Neural progenitor cell (in vitro differentiated cells): ENCODE data around the gene SLC34A1. TPM values are rescaled to one million over a fixed set of nuclear protein-coding genes. Genes with fewer than 3 reads are reported as not detected.

Source experiments
- DNase-seq: peaks from one replicate; pipeline ENCODE4 v3.0.0-alpha.2; 2016; ENCODE audit warnings: low spot score
- H2AFZ ChIP-seq: fragments of 200-600 bp; sonication (generic); replicated peaks from 2 replicates; pipeline ENCODE4 v1.6.1; 2016; ENCODE audit warnings: antibody characterized with exemption
- H3F3A ChIP-seq: fragments of 200-600 bp; sonication (generic); 2 replicates; pipeline ENCODE4 v1.6.1; 2016; ENCODE audit warnings: antibody characterized with exemption, low read depth
- H3K27ac ChIP-seq: fragments of 200-600 bp; sonication (generic); 2 replicates; pipeline ENCODE4 v1.5.1; 2016; ENCODE audit warnings: mild to moderate bottlenecking
- H3K27me3 ChIP-seq: fragments of 200-600 bp; sonication (generic); 2 replicates; pipeline ENCODE4 v1.6.1; 2016; ENCODE audit warnings: mild to moderate bottlenecking, moderate library complexity
- H3K36me3 ChIP-seq: fragments of 200-600 bp; sonication (generic); 2 replicates; pipeline ENCODE4 v1.5.1; 2016
- H3K4me1 ChIP-seq: fragments of 200-600 bp; sonication (generic); 2 replicates; pipeline ENCODE4 v1.6.1; 2016; ENCODE audit warnings: mixed run types
- H3K4me2 ChIP-seq: fragments of 200-600 bp; sonication (generic); 2 replicates; pipeline ENCODE4 v1.6.1; 2016
- H3K4me3 ChIP-seq: fragments of 200-600 bp; sonication (generic); 2 replicates; pipeline ENCODE4 v1.5.1; 2016
- H3K79me2 ChIP-seq: fragments of 200-600 bp; sonication (generic); 2 replicates; pipeline ENCODE4 v1.6.1; 2016; ENCODE audit warnings: low read depth
- H3K9ac ChIP-seq: fragments of 200-600 bp; sonication (generic); 2 replicates; pipeline ENCODE4 v1.6.1; 2016
- H3K9me3 ChIP-seq: fragments of 200-600 bp; sonication (generic); 2 replicates; pipeline ENCODE4 v1.5.1; 2016; ENCODE audit warnings: low read depth
- H4K20me1 ChIP-seq: fragments of 200-600 bp; sonication (generic); 2 replicates; pipeline ENCODE4 v1.6.1; 2016; ENCODE audit warnings: low read depth
- H3K27ac Mint-ChIP-seq: 3 replicates; pipeline ENCODE4 v1.8.0; 2021; ENCODE audit warnings: mixed read lengths
- H3K27me3 Mint-ChIP-seq: 2 replicates; pipeline ENCODE4 v1.8.0; 2022; ENCODE audit warnings: low read depth, mild to moderate bottlenecking, inconsistent platforms, moderate library complexity, mixed read lengths; ENCODE audit not compliant: insufficient read depth
- H3K36me3 Mint-ChIP-seq: 3 replicates; pipeline ENCODE4 v1.8.0; 2021; ENCODE audit warnings: mixed read lengths
- H3K4me1 Mint-ChIP-seq: 3 replicates; pipeline ENCODE4 v1.8.0; 2021; ENCODE audit warnings: mixed read lengths
- H3K4me3 Mint-ChIP-seq: 3 replicates; pipeline ENCODE4 v1.8.0; 2021; ENCODE audit warnings: mild to moderate bottlenecking, moderate library complexity, mixed read lengths
- H3K9me3 Mint-ChIP-seq: 3 replicates; pipeline ENCODE4 v1.8.0; 2020; ENCODE audit warnings: mixed read lengths
- EZH2 ChIP-seq: fragments of 200-600 bp; sonication (generic); IDR thresholded peaks from 2 replicates; pipeline ENCODE4 v1.6.1; 2017; ENCODE audit warnings: antibody characterized with exemption, mild to moderate bottlenecking, moderate library complexity
- EZH2phosphoT487 ChIP-seq: fragments of 200-600 bp; sonication (generic); IDR thresholded peaks from 2 replicates; pipeline ENCODE4 v1.6.1; 2017; ENCODE audit warnings: antibody characterized with exemption
- total RNA-seq: library from RNA; depleted of rRNA; stranded (reverse); fragments of >200 nt; gene quantifications from 2 replicates; pipeline ENCODE4 v1.2.3, GENCODE V29; 2015; ENCODE audit warnings: low replicate concordance
- TF ChIP-seq, protein P1 (sequence below): fragments of 200-600 bp; sonication (generic); IDR thresholded peaks from 2 replicates; pipeline ENCODE4 v1.5.1; 2017; ENCODE audit warnings: antibody characterized with exemption, mild to moderate bottlenecking

SLC34A1 gene
- total RNA-seq, 1 donor from 2014 or later: not detected

DNA sequence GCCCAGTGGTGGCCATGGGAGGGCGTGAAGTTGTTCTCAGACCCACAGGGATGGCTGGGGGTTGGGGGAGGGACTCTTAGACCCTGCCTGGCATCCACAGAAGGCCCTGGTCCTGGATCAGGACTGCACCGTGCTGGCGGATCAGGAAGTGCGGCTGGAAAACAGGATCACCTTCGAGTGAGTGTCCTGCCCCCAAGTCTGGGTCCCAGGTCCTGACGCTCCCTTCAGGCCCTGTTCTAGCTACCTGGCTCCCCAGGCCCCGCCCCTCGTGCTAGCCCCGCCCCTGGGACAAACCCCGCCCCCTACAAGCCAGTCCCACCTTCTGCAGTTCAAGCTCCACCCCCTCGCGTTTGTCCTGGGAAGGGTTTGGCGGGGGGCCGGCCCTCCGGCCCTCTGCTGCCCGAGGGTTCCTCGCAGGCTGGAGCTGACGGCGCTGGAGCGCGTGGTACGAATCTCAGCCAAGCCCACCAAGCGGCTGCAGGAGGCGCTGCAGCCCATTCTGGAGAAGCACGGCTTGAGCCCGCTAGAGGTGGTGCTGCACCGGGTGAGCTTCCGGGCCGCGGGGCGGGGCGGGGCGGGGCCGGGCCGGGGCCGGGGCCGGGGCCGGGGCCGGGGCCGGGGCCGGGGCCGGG lies 13.6 kb upstream of the SLC34A1 start:
- H3K36me3 ChIP-seq: no peaks in the 10 kb centered on the region
- H3K4me2 ChIP-seq: peak overlapping the region; percentile 92
- H3K9me3 ChIP-seq: no peaks in the 10 kb centered on the region
- H3K27ac ChIP-seq: no peak overlapping the region
- H3F3A ChIP-seq: peaks cover 55% of the 10 kb centered on the region
- H3K4me3 ChIP-seq: peak overlapping the region; percentile 70
- H3K4me1 ChIP-seq: peaks cover 17% of the 10 kb centered on the region
- H2AFZ ChIP-seq: no peak overlapping the region
- H3K4me1 Mint-ChIP-seq: peaks cover 31% of the 10 kb centered on the region
- H3K79me2 ChIP-seq: no peaks in the 10 kb centered on the region
- no peak overlapping the region for H3K27ac Mint-ChIP-seq
- no peak overlapping the region for H3K9ac ChIP-seq
- no peaks in the 10 kb centered on the region for H3K9me3 Mint-ChIP-seq
- peak overlapping the region; percentile 72 for H3K4me3 Mint-ChIP-seq
- H3K27me3 ChIP-seq: peaks cover 17% of the 10 kb centered on the region
- H3K36me3 Mint-ChIP-seq: peaks cover 2% of the 10 kb centered on the region
- peaks cover 14% of the 10 kb centered on the region for H3K27me3 Mint-ChIP-seq
- DNase-seq: peak; percentile 99
- no peaks in the 10 kb centered on the region for H4K20me1 ChIP-seq
- TF ChIP-seq, protein P1, sequence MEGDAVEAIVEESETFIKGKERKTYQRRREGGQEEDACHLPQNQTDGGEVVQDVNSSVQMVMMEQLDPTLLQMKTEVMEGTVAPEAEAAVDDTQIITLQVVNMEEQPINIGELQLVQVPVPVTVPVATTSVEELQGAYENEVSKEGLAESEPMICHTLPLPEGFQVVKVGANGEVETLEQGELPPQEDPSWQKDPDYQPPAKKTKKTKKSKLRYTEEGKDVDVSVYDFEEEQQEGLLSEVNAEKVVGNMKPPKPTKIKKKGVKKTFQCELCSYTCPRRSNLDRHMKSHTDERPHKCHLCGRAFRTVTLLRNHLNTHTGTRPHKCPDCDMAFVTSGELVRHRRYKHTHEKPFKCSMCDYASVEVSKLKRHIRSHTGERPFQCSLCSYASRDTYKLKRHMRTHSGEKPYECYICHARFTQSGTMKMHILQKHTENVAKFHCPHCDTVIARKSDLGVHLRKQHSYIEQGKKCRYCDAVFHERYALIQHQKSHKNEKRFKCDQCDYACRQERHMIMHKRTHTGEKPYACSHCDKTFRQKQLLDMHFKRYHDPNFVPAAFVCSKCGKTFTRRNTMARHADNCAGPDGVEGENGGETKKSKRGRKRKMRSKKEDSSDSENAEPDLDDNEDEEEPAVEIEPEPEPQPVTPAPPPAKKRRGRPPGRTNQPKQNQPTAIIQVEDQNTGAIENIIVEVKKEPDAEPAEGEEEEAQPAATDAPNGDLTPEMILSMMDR: peak; percentile 64
- no peak for TF ChIP-seq EZH2phosphoT487

- peaks cover 2% of the 10 kb centered on the region for H3K36me3 Mint-ChIP-seq
- peaks cover 15% of the 10 kb centered on the region for H3K27me3 Mint-ChIP-seq
- TF ChIP-seq EZH2phosphoT487 (no peak), EZH2 (no peak)
- TF ChIP-seq, protein P1: no peak
- peak overlapping the region; percentile 70 for H3K4me3 ChIP-seq
- no peaks in the 10 kb centered on the region for H4K20me1 ChIP-seq
- no peaks in the 10 kb centered on the region for H3K9me3 ChIP-seq
- no peak for DNase-seq
- H3K4me1 ChIP-seq: peaks cover 10% of the 10 kb centered on the region
- H3K27ac Mint-ChIP-seq: peak overlapping the region; percentile 60
- H3K27me3 ChIP-seq: peaks cover 17% of the 10 kb centered on the region
- no peak overlapping the region for H3K27ac ChIP-seq
- H3K9me3 Mint-ChIP-seq: no peaks in the 10 kb centered on the region
- no peak overlapping the region for H2AFZ ChIP-seq
- H3K4me3 Mint-ChIP-seq: peak overlapping the region; percentile 84
- H3K4me2 ChIP-seq: peak overlapping the region; percentile 92
- H3K9ac ChIP-seq: no peak overlapping the region
- peaks cover 25% of the 10 kb centered on the region for H3K4me1 Mint-ChIP-seq
- no peaks in the 10 kb centered on the region for H3K79me2 ChIP-seq
- H3F3A ChIP-seq: peaks cover 48% of the 10 kb centered on the region
- no peaks in the 10 kb centered on the region for H3K36me3 ChIP-seq
Measured at GRCh38 chr5:177371120-177372033, 12.9 kb upstream of the SLC34A1 start.

DNA sequence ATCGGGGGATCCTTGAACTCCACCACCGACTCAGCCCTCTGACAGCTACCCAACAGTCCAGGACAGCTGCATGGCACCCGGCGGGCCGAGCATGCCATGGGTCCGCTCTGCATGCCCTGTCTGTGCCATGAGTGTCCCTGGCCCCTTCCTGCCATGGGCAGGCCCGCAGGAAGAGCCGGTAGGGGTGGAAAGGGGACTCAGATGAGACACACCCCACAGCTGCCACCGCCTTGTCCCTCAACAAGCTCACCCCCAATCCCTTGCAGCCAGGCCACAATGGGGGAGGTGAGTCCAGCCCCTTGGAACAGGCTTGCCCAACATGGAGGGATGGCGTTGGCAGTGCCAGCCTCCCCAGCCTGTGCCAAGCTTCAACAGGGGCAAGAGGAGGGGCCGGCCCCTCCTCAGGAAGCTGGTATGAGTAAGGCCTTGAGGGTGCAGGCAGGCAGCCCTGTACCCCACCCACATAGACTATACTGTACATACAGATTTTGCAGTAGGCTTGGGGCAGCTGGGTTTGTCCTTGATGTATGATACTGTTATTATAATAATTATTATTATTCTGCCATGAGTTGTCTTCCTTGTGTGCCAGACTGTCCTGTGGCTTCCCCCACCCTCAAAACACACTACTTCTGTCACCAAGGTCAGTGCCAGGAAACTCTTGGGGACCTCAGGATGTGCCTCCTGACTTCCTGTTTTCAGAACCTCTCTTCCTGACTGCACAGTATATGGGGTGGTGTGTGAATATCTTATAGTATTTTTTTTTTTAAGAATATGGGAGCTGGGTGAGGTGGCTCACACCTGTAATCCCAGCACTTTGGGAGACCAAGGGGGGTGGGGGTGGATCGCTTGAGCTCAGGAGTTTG lies 12.0 kb upstream of the SLC34A1 start:
- no peak for DNase-seq
- Mint-ChIP-seq H3K36me3 (peaks cover 2% of the 10 kb centered on the region), H3K4me1 (peaks cover 19% of the 10 kb centered on the region), H3K27me3 (peaks cover 17% of the 10 kb centered on the region), H3K27ac (no peak overlapping the region), H3K4me3 (peak overlapping the region; percentile 84), H3K9me3 (no peaks in the 10 kb centered on the region)
- peaks cover 41% of the 10 kb centered on the region for H3F3A ChIP-seq
- peaks cover 16% of the 10 kb centered on the region for H3K27me3 ChIP-seq
- H3K4me2 ChIP-seq: peak overlapping the region; percentile 92
- H3K4me1 ChIP-seq: peaks cover 6% of the 10 kb centered on the region
- no peak overlapping the region for H2AFZ ChIP-seq
- no peak overlapping the region for H3K4me3 ChIP-seq
- TF ChIP-seq EZH2phosphoT487 (no peak), EZH2 (no peak)
- TF ChIP-seq, protein P1: no peak
- H3K79me2 ChIP-seq: no peaks in the 10 kb centered on the region
- no peak overlapping the region for H3K27ac ChIP-seq
- H3K9me3 ChIP-seq: no peaks in the 10 kb centered on the region
- H3K9ac ChIP-seq: no peak overlapping the region
- no peaks in the 10 kb centered on the region for H4K20me1 ChIP-seq
- H3K36me3 ChIP-seq: no peaks in the 10 kb centered on the region
